Spleen (tissue), 11 donors: ENCODE measurements around the gene ITIH6. TPM values are rescaled to one million over a fixed set of nuclear protein-coding genes. Genes with fewer than 3 reads are reported as not detected.

Source experiments
- DNase-seq: peaks from one replicate; pipeline ENCODE4 v3.0.0-alpha.2; 2020
- H3K27ac ChIP-seq, 8 donors: fragments of 200-600 bp; sonication (generic) in 7 of 8; 1 replicate in 4 of 8; 2 replicates in 4 of 8; pipeline versions ENCODE4 v1.5.0 to v1.8.0; 2016 to 2021; ENCODE audit warnings: inconsistent platforms in 4 of 8, mild to moderate bottlenecking in 4 of 8, moderate library complexity in 1 of 8
- H3K27me3 ChIP-seq, 7 donors: fragments of 200-600 bp; sonication (generic) in 6 of 7; replicated peaks in 1 of 7; 1 replicate in 4 of 7; 2 replicates in 3 of 7; pipeline versions ENCODE4 v1.5.0 to v1.8.0; 2016 to 2021; ENCODE audit warnings: inconsistent platforms in 3 of 7, mild to moderate bottlenecking in 1 of 7
- H3K36me3 ChIP-seq, 6 donors: fragments of 200-600 bp; sonication (generic) in 5 of 6; 1 replicate in 4 of 6; 2 replicates in 2 of 6; pipeline versions ENCODE4 v1.5.0 to v1.8.0; 2016 to 2021; ENCODE audit warnings: inconsistent platforms in 2 of 6
- H3K4me1 ChIP-seq, 6 donors: fragments of 200-600 bp; sonication (generic) in 5 of 6; 1 replicate in 3 of 6; 2 replicates in 3 of 6; pipeline versions ENCODE4 v1.5.0 to v1.8.0; 2016 to 2021; ENCODE audit warnings: inconsistent platforms in 3 of 6
- H3K4me3 ChIP-seq, 8 donors: fragments of 200-600 bp; sonication (generic) in 7 of 8; 1 replicate in 4 of 8; 2 replicates in 4 of 8; pipeline versions ENCODE4 v1.5.0 to v1.8.0; 2016 to 2021; ENCODE audit warnings: inconsistent platforms in 4 of 8, mild to moderate bottlenecking in 4 of 8, moderate library complexity in 2 of 8
- H3K9me3 ChIP-seq, 8 donors: fragments of 200-600 bp; sonication (generic) in 7 of 8; 1 replicate in 4 of 8; 2 replicates in 4 of 8; pipeline versions ENCODE4 v1.5.0 to v1.8.0; 2016 to 2021; ENCODE audit warnings: inconsistent platforms in 4 of 8
- POLR2A ChIP-seq, 3 donors: fragments of 450-650 bp; IDR thresholded peaks; one replicate each; pipeline ENCODE4 v1.5.1; 2017; ENCODE audit warnings: antibody characterized with exemption in 3 of 3, mild to moderate bottlenecking in 1 of 3
- POLR2AphosphoS5 ChIP-seq, 3 donors: sonication (generic); formaldehyde crosslinking; IDR thresholded peaks; one replicate each; pipeline ENCODE4 v1.5.1; 2017; ENCODE audit warnings: antibody characterized with exemption in 3 of 3
- WGBS, 5 donors: extraction: QIAGEN DNeasy Blood & Tissue Kit in 3 of 5; methylation state at CpG; one replicate each; pipeline versions ENCODE4 v1.1.5 to v1.1.7; 2013 to 2018; 5-methylcytosine and 5-hydroxymethylcytosine counted together
- intact Hi-C: fragments of 100-400 bp; cut with DNase I; formaldehyde crosslinking; loops from one replicate; pipeline ENCODE4 v1.15.0; 2023; ENCODE audit warnings: low total_unique reads
- polyA plus RNA-seq, 3 donors: library from polyadenylated mRNA; stranded (reverse); fragments of 200-250 nt; gene quantifications; one replicate each; pipeline ENCODE4 v1.2.1, GENCODE V29; 2013
- total RNA-seq, 7 donors: library from RNA; depleted of rRNA in 3 of 7; stranded (reverse); fragments of >200 nt in 3 of 7; fragmentation: NEBNext Ultra II Directional in 4 of 7; extraction: Animal tissue kit (Norgen Biotek cat#: 25700) in 4 of 7; gene quantifications; one replicate each; pipeline versions ENCODE4 v1.1.0 to v1.2.1, GENCODE V29; 2016 to 2021
- TF ChIP-seq, protein P1 (sequence below), 11 experiments: fragments of 200-600 bp in 7 of 11; fragments of 450-650 bp in 4 of 11; sonication (generic) in 4 of 11; IDR thresholded peaks in 8 of 11; conservative IDR thresholded peaks in 3 of 11; 1 replicate in 7 of 11; 2 replicates in 4 of 11; pipeline versions ENCODE4 v1.4.0 to v1.8.0; 2016 to 2021; ENCODE audit warnings: antibody characterized with exemption in 11 of 11, inconsistent platforms in 4 of 11, mild to moderate bottlenecking in 1 of 11
- donor health status: healthy with polysubstance abuse.
- donor health status: DM: no; HTN: no; CAD: no; lungs with moderate emphysema.
- donor health status: DM: no; HTN: no; CAD: no.
- donor health status: Bipolar disorder and iron deficiency.
- donor health status: healthy.
- donor health status: DM: no; HTN: no; CAD: no.
- donor health status: DM: yes; HTN: yes; CAD: no.

Gene ITIH6
- total and polyA plus RNA-seq, 10 donors: not detected

- H3K9me3 ChIP-seq: no peaks in the 10 kb centered on the region
- H3K4me1 ChIP-seq: no peaks in the 10 kb centered on the region
Observed at GRCh38 chrX:54818221-54818620, 20.2 kb upstream of the ITIH6 start.

DNA sequence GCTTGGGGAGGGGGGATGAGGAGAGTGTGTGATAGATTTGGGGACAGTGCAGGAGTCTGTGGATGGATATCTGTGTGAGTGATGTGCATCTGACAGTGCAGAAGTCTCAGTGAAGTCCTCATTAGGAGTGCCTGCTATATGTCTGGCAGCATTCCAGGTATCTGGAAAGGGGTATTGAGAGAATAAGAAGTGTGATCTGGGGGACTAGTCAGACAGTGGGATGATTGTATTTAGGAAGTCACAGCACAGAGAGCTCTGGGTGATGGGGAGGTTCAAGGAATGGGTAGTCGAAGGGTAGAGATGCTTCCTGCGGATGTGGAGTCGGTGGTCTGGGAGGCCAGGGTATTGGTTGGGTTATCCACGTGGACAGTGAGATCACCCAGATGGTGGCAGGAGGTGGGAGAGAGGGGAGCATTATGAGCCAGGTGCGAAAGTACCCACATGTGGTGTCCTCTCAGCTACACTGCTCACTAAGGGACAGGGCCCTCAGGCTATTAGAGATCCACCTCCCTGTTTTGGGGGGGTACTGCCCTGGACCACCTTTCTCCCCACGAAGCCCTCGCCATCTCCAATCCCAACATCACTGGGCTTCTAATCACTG, 19.3 kb upstream of the ITIH6 start:
- no peak for DNase-seq
- 67 to 86% (median 80%) methylated on average over 7 of the region's 7 CpGs for WGBS, 5 donors
- no peaks in the 10 kb centered on the region for H3K4me1 ChIP-seq
- intact Hi-C loops: no loop called here
- H3K4me3 ChIP-seq: no peak overlapping the region
- H3K36me3 ChIP-seq: peaks cover 0 to 43% (median 32%) of the 10 kb centered on the region in 6 donors
- TF ChIP-seq, protein P1, sequence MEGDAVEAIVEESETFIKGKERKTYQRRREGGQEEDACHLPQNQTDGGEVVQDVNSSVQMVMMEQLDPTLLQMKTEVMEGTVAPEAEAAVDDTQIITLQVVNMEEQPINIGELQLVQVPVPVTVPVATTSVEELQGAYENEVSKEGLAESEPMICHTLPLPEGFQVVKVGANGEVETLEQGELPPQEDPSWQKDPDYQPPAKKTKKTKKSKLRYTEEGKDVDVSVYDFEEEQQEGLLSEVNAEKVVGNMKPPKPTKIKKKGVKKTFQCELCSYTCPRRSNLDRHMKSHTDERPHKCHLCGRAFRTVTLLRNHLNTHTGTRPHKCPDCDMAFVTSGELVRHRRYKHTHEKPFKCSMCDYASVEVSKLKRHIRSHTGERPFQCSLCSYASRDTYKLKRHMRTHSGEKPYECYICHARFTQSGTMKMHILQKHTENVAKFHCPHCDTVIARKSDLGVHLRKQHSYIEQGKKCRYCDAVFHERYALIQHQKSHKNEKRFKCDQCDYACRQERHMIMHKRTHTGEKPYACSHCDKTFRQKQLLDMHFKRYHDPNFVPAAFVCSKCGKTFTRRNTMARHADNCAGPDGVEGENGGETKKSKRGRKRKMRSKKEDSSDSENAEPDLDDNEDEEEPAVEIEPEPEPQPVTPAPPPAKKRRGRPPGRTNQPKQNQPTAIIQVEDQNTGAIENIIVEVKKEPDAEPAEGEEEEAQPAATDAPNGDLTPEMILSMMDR (IDR thresholded peaks at IDR 0.05 in 8 of 11, conservative IDR thresholded peaks at IDR 0.05 in 3 of 11): no peak
- no peak for TF ChIP-seq POLR2AphosphoS5 (IDR thresholded peaks at IDR 0.05)
- no peak for TF ChIP-seq POLR2A (IDR thresholded peaks at IDR 0.05)
- H3K27me3 ChIP-seq: no peaks in the 10 kb centered on the region
- no peak overlapping the region for H3K27ac ChIP-seq
- no peaks in the 10 kb centered on the region for H3K9me3 ChIP-seq

More at GRCh38 chrX:54818221-54818620, 20.2 kb upstream of the ITIH6 start:
- 55 to 90% (median 66%) methylated on average over 5 of the region's 5 CpGs for WGBS, 5 donors
- Histone ChIP-seq H3K4me3 (no peak overlapping the region), H3K36me3 (peaks cover 0 to 34% (median 27%) of the 10 kb centered on the region in 6 donors), H3K27ac (no peak overlapping the region), H3K27me3 (no peaks in the 10 kb centered on the region)
- intact Hi-C loops: no loop called here
- no peak for DNase-seq
- TF ChIP-seq, protein P1 (IDR thresholded peaks at IDR 0.05 in 8 of 11, conservative IDR thresholded peaks at IDR 0.05 in 3 of 11): no peak
- TF ChIP-seq POLR2AphosphoS5 (IDR thresholded peaks at IDR 0.05) (no peak), POLR2A (IDR thresholded peaks at IDR 0.05) (no peak)

DNA sequence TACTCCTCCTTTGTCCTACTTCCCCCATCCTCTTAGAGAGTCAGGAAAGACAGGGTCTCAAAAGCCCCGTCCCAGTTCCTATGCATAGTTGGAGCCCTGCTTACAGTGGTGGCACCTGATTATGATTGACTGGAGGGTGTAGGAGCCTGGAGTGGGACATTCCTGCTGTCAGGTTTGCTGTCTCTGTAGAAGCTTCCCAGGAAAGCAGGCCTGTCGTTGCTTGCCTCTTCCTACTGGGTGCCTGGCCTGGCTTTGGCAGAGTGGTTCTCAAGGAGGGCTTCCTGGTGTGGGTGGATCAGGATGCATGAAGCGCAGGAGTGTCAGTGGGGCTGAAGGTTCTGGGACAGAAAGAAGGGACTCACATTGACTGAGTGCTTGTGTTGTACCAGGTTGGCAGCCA, 14.3 kb upstream of the ITIH6 start:
- H3K36me3 ChIP-seq: peaks cover 0 to 67% (median 46%) of the 10 kb centered on the region in 6 donors
- TF ChIP-seq, protein P1 (IDR thresholded peaks at IDR 0.05 in 8 of 11, conservative IDR thresholded peaks at IDR 0.05 in 3 of 11): no peak
- TF ChIP-seq POLR2A (IDR thresholded peaks at IDR 0.05) (no peak), POLR2AphosphoS5 (IDR thresholded peaks at IDR 0.05) (no peak)
- no peak overlapping the region for H3K27ac ChIP-seq
- no peak overlapping the region for H3K4me3 ChIP-seq
- no peaks in the 10 kb centered on the region for H3K9me3 ChIP-seq
- WGBS, 5 donors: 67 to 90% (median 80%) methylated on average over 3 of the region's 3 CpGs
- intact Hi-C loops: no loop called here
- DNase-seq: no peak
- peaks cover 0 to 20% (median 11%) of the 10 kb centered on the region in 6 donors for H3K4me1 ChIP-seq
- no peaks in the 10 kb centered on the region for H3K27me3 ChIP-seq

DNA sequence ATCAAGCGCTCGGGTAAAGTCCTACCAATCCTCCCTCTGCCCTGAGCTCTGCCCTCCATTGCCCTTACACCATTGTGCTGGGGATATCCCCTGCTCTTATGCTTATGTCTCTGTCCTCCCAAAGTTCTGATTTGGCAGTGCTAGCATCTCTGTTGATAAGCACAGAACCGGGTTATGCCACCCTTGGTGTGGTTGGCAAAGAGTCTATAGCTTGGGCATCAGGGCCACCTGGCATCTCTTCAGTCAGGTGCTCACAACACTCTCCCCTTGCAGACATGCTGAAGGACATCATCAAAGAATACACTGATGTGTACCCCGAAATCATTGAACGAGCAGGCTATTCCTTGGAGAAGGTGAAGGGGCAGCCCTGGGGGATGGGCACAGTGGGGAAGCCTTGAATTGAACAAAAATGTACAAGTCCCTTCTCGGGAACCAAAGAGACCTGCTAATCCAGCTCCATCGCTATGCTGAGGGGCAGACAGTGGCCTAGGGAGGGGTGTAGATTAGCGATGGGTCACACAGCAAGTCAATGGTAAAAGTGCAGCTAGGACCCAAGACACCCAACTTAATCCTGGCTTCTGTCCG, 13.3 kb upstream of the ITIH6 start:
- Histone ChIP-seq H3K27me3 (no peaks in the 10 kb centered on the region), H3K4me1 (peaks cover 0 to 21% (median 11%) of the 10 kb centered on the region in 6 donors), H3K9me3 (no peaks in the 10 kb centered on the region), H3K4me3 (no peak overlapping the region), H3K36me3 (peaks cover 0 to 66% (median 45%) of the 10 kb centered on the region in 6 donors), H3K27ac (no peak overlapping the region)
- TF ChIP-seq POLR2AphosphoS5 (IDR thresholded peaks at IDR 0.05) (no peak), POLR2A (IDR thresholded peaks at IDR 0.05) (no peak)
- TF ChIP-seq, protein P1 (IDR thresholded peaks at IDR 0.05 in 8 of 11, conservative IDR thresholded peaks at IDR 0.05 in 3 of 11): no peak
- DNase-seq: no peak
- WGBS, 5 donors: 80 to 96% (median 93%) methylated on average over 8 to 9 of the region's 9 CpGs
- intact Hi-C loops: no loop called here
